ENCODE results near the gene AKR1B1.
A peak's percentile ranks its signal among the peaks of the same experiment; 100 is the strongest.

Gene AKR1B1

DNA sequence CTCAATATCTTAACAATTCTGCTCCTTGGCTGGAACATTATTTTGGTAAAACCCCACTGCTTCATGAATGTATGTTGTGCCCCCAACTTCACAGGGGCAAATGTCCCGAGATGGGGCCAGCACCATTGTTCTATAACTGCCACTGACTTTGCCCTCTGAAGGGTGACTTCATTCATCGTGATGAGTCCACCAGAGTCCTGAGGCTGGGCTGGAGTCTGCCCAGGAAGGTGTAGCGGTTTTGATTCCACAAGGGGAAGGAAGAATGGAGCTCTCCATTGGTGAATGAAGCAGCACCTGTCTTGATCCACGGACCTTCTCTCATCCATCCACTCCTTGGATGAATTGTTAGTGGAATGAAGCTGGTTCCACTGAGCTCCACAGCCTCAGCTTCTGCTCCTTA is 18.4 kb downstream of the AKR1B1 start:
- H3K9ac ChIP-seq (ENCODE audit: low read length in 5 of 5), result no peak overlapping the region
- H3K9me3 ChIP-seq (ENCODE audit: control insufficient read depth in 5 of 5, low read length in 5 of 5), result peaks cover 0 to 6% (median 0%) of the 10 kb centered on the region in 5 donors
- H3K36me3 ChIP-seq (ENCODE audit: control insufficient read depth in 5 of 5, insufficient read depth in 5 of 5, low read length in 5 of 5), result peaks cover 10 to 54% (median 48%) of the 10 kb centered on the region in 5 donors
- no peaks in the 10 kb centered on the region for H3K27me3 ChIP-seq (ENCODE audit: control insufficient read depth in 5 of 5, insufficient read depth in 4 of 5, low read length in 5 of 5)
- H3K4me3 ChIP-seq (ENCODE audit: low read depth in 1 of 5, low read length in 5 of 5), result no peak overlapping the region
- H3K27ac ChIP-seq (ENCODE audit: low read depth, low read length), result no peak overlapping the region
- H3K4me1 ChIP-seq (ENCODE audit: control insufficient read depth in 5 of 5, insufficient read depth in 5 of 5, low read length in 5 of 5), result no peaks in the 10 kb centered on the region

- H3K9ac ChIP-seq (ENCODE audit: low read length in 5 of 5), result no peak overlapping the region
- no peak overlapping the region for H3K4me3 ChIP-seq (ENCODE audit: low read depth in 1 of 5, low read length in 5 of 5)
- H3K36me3 ChIP-seq (ENCODE audit: control insufficient read depth in 5 of 5, insufficient read depth in 5 of 5, low read length in 5 of 5), result peaks cover 6 to 50% (median 43%) of the 10 kb centered on the region in 5 donors
- H3K4me1 ChIP-seq (ENCODE audit: control insufficient read depth in 5 of 5, insufficient read depth in 5 of 5, low read length in 5 of 5), result no peaks in the 10 kb centered on the region
- H3K27ac ChIP-seq (ENCODE audit: low read depth, low read length), result no peak overlapping the region
- no peaks in the 10 kb centered on the region for H3K27me3 ChIP-seq (ENCODE audit: control insufficient read depth in 5 of 5, insufficient read depth in 4 of 5, low read length in 5 of 5)
- peaks cover 0 to 6% (median 0%) of the 10 kb centered on the region in 5 donors for H3K9me3 ChIP-seq (ENCODE audit: control insufficient read depth in 5 of 5, low read length in 5 of 5)
Measured at GRCh38 chr7:134440067-134440466, 18.8 kb downstream of the AKR1B1 start.

DNA sequence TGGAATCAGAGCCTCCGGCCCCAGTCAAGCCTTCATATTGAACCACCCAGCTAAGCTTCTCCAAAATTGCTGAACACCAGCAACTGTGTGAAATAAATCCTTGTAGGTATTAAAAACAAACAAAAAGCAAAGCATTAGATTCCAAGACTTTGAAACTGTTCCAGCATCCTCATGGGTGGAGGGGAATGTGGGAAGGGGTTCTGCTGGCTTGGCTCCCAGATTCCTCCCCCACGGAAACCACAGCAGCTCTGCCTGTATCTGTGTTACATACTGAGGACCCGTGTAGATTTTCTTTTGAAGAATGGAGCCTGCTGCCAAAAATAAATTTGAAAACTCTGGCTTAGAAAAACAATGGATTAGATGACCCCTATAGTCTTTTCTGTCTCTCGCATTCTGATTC is 20.0 kb downstream of the AKR1B1 start:
- Histone ChIP-seq H3K9ac (ENCODE audit: low read length in 5 of 5) (no peak overlapping the region), H3K27me3 (ENCODE audit: control insufficient read depth in 5 of 5, insufficient read depth in 4 of 5, low read length in 5 of 5) (no peaks in the 10 kb centered on the region), H3K4me3 (ENCODE audit: low read depth in 1 of 5, low read length in 5 of 5) (no peak overlapping the region), H3K27ac (ENCODE audit: low read depth, low read length) (no peak overlapping the region), H3K36me3 (ENCODE audit: control insufficient read depth in 5 of 5, insufficient read depth in 5 of 5, low read length in 5 of 5) (peaks cover 6 to 39% (median 32%) of the 10 kb centered on the region in 5 donors), H3K9me3 (ENCODE audit: control insufficient read depth in 5 of 5, low read length in 5 of 5) (peaks cover 0 to 6% (median 0%) of the 10 kb centered on the region in 5 donors), H3K4me1 (ENCODE audit: control insufficient read depth in 5 of 5, insufficient read depth in 5 of 5, low read length in 5 of 5) (no peaks in the 10 kb centered on the region)

GRCh38 chr7:134435161-134435920 is 23.6 kb downstream of the AKR1B1 start:
- no peaks in the 10 kb centered on the region for H3K27me3 ChIP-seq (ENCODE audit: control insufficient read depth in 5 of 5, insufficient read depth in 4 of 5, low read length in 5 of 5)
- H3K4me3 ChIP-seq (ENCODE audit: low read depth in 1 of 5, low read length in 5 of 5), result no peak overlapping the region
- peaks cover 0 to 3% (median 0%) of the 10 kb centered on the region in 5 donors for H3K36me3 ChIP-seq (ENCODE audit: control insufficient read depth in 5 of 5, insufficient read depth in 5 of 5, low read length in 5 of 5)
- peaks cover 0 to 6% (median 0%) of the 10 kb centered on the region in 5 donors for H3K9me3 ChIP-seq (ENCODE audit: control insufficient read depth in 5 of 5, low read length in 5 of 5)
- no peak overlapping the region for H3K9ac ChIP-seq (ENCODE audit: low read length in 5 of 5)
- H3K27ac ChIP-seq (ENCODE audit: low read depth, low read length), result no peak overlapping the region
- H3K4me1 ChIP-seq (ENCODE audit: control insufficient read depth in 5 of 5, insufficient read depth in 5 of 5, low read length in 5 of 5), result peaks cover 0 to 15% (median 14%) of the 10 kb centered on the region in 5 donors

DNA sequence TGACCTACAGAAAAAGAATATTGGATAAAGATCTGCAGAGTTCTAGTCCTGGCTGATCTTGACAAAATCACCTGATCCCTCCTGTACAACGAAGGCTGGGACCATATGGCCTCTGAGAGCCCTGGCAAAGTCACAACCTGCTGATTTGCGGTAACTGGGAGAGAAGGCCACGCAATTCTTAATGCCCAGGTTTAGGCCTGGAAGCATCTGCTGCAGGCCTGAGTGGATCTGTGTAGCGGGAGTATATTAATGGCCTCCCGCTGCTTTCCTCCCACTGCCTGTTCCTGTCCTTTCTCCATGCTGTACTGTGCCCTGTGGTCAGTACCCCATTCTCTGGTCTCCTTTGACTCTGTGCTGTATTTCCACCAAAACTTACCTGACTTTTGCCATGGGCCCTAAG is 24.2 kb downstream of the AKR1B1 start:
- peaks cover 0 to 6% (median 0%) of the 10 kb centered on the region in 5 donors for H3K9me3 ChIP-seq (ENCODE audit: control insufficient read depth in 5 of 5, low read length in 5 of 5)
- H3K4me3 ChIP-seq (ENCODE audit: low read depth in 1 of 5, low read length in 5 of 5), result no peak overlapping the region
- no peak overlapping the region for H3K9ac ChIP-seq (ENCODE audit: low read length in 5 of 5)
- H3K36me3 ChIP-seq (ENCODE audit: control insufficient read depth in 5 of 5, insufficient read depth in 5 of 5, low read length in 5 of 5), result no peaks in the 10 kb centered on the region
- H3K27me3 ChIP-seq (ENCODE audit: control insufficient read depth in 5 of 5, insufficient read depth in 4 of 5, low read length in 5 of 5), result no peaks in the 10 kb centered on the region
- H3K4me1 ChIP-seq (ENCODE audit: control insufficient read depth in 5 of 5, insufficient read depth in 5 of 5, low read length in 5 of 5), result peaks cover 0 to 15% (median 14%) of the 10 kb centered on the region in 5 donors
- H3K27ac ChIP-seq (ENCODE audit: low read depth, low read length), result no peak overlapping the region

GRCh38 chr7:134433430-134433829 is 25.5 kb downstream of the AKR1B1 start:
- Histone ChIP-seq H3K36me3 (ENCODE audit: control insufficient read depth in 5 of 5, insufficient read depth in 5 of 5, low read length in 5 of 5) (no peaks in the 10 kb centered on the region), H3K4me3 (ENCODE audit: low read depth in 1 of 5, low read length in 5 of 5) (no peak overlapping the region), H3K9ac (ENCODE audit: low read length in 5 of 5) (no peak overlapping the region), H3K27ac (ENCODE audit: low read depth, low read length) (no peak overlapping the region), H3K4me1 (ENCODE audit: control insufficient read depth in 5 of 5, insufficient read depth in 5 of 5, low read length in 5 of 5) (peaks cover 0 to 15% (median 14%) of the 10 kb centered on the region in 5 donors), H3K27me3 (ENCODE audit: control insufficient read depth in 5 of 5, insufficient read depth in 4 of 5, low read length in 5 of 5) (no peaks in the 10 kb centered on the region), H3K9me3 (ENCODE audit: control insufficient read depth in 5 of 5, low read length in 5 of 5) (peaks cover 0 to 4% (median 0%) of the 10 kb centered on the region in 5 donors)

DNA sequence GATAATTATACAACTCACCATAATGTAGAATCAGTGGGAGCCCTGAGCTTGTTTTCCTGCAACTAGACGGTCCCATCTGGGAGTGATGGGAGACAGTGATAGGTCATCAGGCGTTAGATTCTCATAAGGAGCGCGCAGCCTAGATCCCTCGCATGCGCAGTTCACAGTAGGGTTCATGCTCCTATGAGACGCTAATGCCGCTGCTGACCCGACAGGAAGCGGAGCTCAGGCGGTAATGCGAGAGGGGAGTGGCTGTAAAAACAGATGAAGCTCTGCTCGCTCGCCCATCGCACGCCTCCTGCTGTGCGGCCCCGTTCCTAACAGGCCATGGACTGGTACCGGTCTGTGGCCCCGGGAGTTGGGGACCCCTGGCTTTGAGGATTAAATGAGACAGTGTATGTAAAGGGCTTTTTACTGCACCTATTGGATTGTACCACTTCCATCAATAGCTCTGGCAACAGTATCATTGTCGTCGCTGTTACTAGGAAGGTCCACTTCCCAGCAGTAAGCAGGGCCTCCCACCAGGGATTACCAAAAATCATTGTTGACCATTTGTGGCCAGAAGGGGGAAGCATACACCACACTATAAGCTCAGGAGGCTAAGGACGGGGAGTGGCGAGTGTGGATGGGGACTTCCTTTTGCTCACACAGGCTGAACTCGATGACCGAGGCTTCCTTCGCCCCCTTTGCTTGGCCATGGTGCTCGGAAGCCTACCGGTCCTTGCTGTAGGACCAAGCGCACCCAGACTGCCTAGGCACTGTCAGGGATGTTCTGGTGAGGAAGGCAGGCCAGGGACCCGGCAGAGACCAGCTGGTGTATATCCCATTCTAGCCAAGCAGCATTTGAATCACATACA is 26.4 kb downstream of the AKR1B1 start:
- peaks cover 0 to 15% (median 14%) of the 10 kb centered on the region in 5 donors for H3K4me1 ChIP-seq (ENCODE audit: control insufficient read depth in 5 of 5, insufficient read depth in 5 of 5, low read length in 5 of 5)
- H3K9me3 ChIP-seq (ENCODE audit: control insufficient read depth in 5 of 5, low read length in 5 of 5), result peaks cover 0 to 4% (median 0%) of the 10 kb centered on the region in 5 donors
- H3K4me3 ChIP-seq (ENCODE audit: low read depth in 1 of 5, low read length in 5 of 5), result peak overlapping the region; percentile 45 to 70 (median 66)
- H3K9ac ChIP-seq (ENCODE audit: low read length in 5 of 5), result peak overlapping the region; percentile 41 to 71 (median 58)
- peak overlapping the region; percentile 52 for H3K27ac ChIP-seq (ENCODE audit: low read depth, low read length)
- H3K27me3 ChIP-seq (ENCODE audit: control insufficient read depth in 5 of 5, insufficient read depth in 4 of 5, low read length in 5 of 5), result no peaks in the 10 kb centered on the region
- no peaks in the 10 kb centered on the region for H3K36me3 ChIP-seq (ENCODE audit: control insufficient read depth in 5 of 5, insufficient read depth in 5 of 5, low read length in 5 of 5)

- Histone ChIP-seq H3K27ac (ENCODE audit: low read depth, low read length) (no peak overlapping the region), H3K4me3 (ENCODE audit: low read depth in 1 of 5, low read length in 5 of 5) (peak overlapping the region in 4 of 5 donors; percentile 40 to 68 (median 62)), H3K9me3 (ENCODE audit: control insufficient read depth in 5 of 5, low read length in 5 of 5) (peaks cover 0 to 5% (median 0%) of the 10 kb centered on the region in 5 donors), H3K36me3 (ENCODE audit: control insufficient read depth in 5 of 5, insufficient read depth in 5 of 5, low read length in 5 of 5) (no peaks in the 10 kb centered on the region), H3K27me3 (ENCODE audit: control insufficient read depth in 5 of 5, insufficient read depth in 4 of 5, low read length in 5 of 5) (no peaks in the 10 kb centered on the region), H3K9ac (ENCODE audit: low read length in 5 of 5) (no peak overlapping the region), H3K4me1 (ENCODE audit: control insufficient read depth in 5 of 5, insufficient read depth in 5 of 5, low read length in 5 of 5) (peaks cover 0 to 15% (median 14%) of the 10 kb centered on the region in 5 donors)
Measured at GRCh38 chr7:134431815-134432214, 27.1 kb downstream of the AKR1B1 start.

- Histone ChIP-seq H3K9me3 (ENCODE audit: control insufficient read depth in 5 of 5, low read length in 5 of 5) (peaks cover 0 to 5% (median 0%) of the 10 kb centered on the region in 5 donors), H3K4me1 (ENCODE audit: control insufficient read depth in 5 of 5, insufficient read depth in 5 of 5, low read length in 5 of 5) (peaks cover 0 to 15% (median 14%) of the 10 kb centered on the region in 5 donors), H3K36me3 (ENCODE audit: control insufficient read depth in 5 of 5, insufficient read depth in 5 of 5, low read length in 5 of 5) (no peaks in the 10 kb centered on the region), H3K27me3 (ENCODE audit: control insufficient read depth in 5 of 5, insufficient read depth in 4 of 5, low read length in 5 of 5) (no peaks in the 10 kb centered on the region), H3K27ac (ENCODE audit: low read depth, low read length) (no peak overlapping the region), H3K4me3 (ENCODE audit: low read depth in 1 of 5, low read length in 5 of 5) (no peak overlapping the region), H3K9ac (ENCODE audit: low read length in 5 of 5) (no peak overlapping the region)
Measured at GRCh38 chr7:134429481-134429880, 29.4 kb downstream of the AKR1B1 start.

DNA sequence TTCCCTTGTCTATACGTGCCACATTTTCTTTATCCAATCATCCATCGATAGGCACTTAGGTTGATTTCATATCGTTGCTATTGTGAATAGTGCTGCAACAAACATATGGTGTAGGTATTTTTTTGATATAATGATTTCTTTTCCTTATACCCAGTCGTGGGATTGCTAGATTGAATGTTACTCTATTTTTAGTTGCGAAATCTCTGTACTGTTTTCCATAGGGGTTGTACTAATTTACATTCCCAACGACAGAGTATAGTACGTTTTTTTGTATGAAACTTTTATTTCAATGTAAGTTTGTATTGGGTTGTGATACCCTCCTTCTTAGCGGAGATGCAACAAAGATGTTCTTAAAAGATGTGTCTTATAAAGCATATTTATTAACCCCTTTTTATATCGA is 30.0 kb downstream of the AKR1B1 start:
- peaks cover 0 to 5% (median 0%) of the 10 kb centered on the region in 5 donors for H3K9me3 ChIP-seq (ENCODE audit: control insufficient read depth in 5 of 5, low read length in 5 of 5)
- H3K27ac ChIP-seq (ENCODE audit: low read depth, low read length), result no peak overlapping the region
- peaks cover 0 to 15% (median 14%) of the 10 kb centered on the region in 5 donors for H3K4me1 ChIP-seq (ENCODE audit: control insufficient read depth in 5 of 5, insufficient read depth in 5 of 5, low read length in 5 of 5)
- no peaks in the 10 kb centered on the region for H3K36me3 ChIP-seq (ENCODE audit: control insufficient read depth in 5 of 5, insufficient read depth in 5 of 5, low read length in 5 of 5)
- peaks cover 0 to 3% (median 0%) of the 10 kb centered on the region in 5 donors for H3K27me3 ChIP-seq (ENCODE audit: control insufficient read depth in 5 of 5, insufficient read depth in 4 of 5, low read length in 5 of 5)
- no peak overlapping the region for H3K9ac ChIP-seq (ENCODE audit: low read length in 5 of 5)
- H3K4me3 ChIP-seq (ENCODE audit: low read depth in 1 of 5, low read length in 5 of 5), result no peak overlapping the region

All from subcutaneous abdominal adipose tissue (tissue), 5 donors.